GM18861 (cell line): ENCODE measurements around the gene TMEM8B.
A peak's percentile ranks its signal among the peaks of the same experiment; 100 is the strongest.

Experiments used
- ATAC-seq: cut with Tn5 transposase; IDR thresholded peaks from one replicate; pipeline ENCODE4 v1.9.1; 2021; ENCODE audit not compliant: unreplicated experiment

Gene TMEM8B

GRCh38 chr9:35836595-35836994 is 7.6 kb downstream of the TMEM8B start:
- no peak for ATAC-seq

- ATAC-seq = no peak
Observed at GRCh38 chr9:35839926-35840325, 10.9 kb downstream of the TMEM8B start.

GRCh38 chr9:35840881-35841644 is 12.0 kb downstream of the TMEM8B start:
- no peak for ATAC-seq

GRCh38 chr9:35841645-35841900 is 12.5 kb downstream of the TMEM8B start:
- no peak for ATAC-seq

- ATAC-seq = no peak
Observed at GRCh38 chr9:35842020-35842745, 13.2 kb downstream of the TMEM8B start.

GRCh38 chr9:35842795-35843194 is 13.8 kb downstream of the TMEM8B start:
- peak; percentile 65 for ATAC-seq

- ATAC-seq = no peak
Observed at GRCh38 chr9:35844628-35845270, 15.7 kb downstream of the TMEM8B start.

GRCh38 chr9:35845824-35846771 is 17.1 kb downstream of the TMEM8B start:
- no peak for ATAC-seq

GRCh38 chr9:35847792-35848572 is 19.0 kb downstream of the TMEM8B start:
- ATAC-seq = peak; percentile 89

- ATAC-seq = no peak
Observed at GRCh38 chr9:35852267-35852815, 23.3 kb downstream of the TMEM8B start.

- no peak for ATAC-seq
Observed at GRCh38 chr9:35852876-35853865, 24.1 kb downstream of the TMEM8B start.

GRCh38 chr9:35854091-35854762 is 25.2 kb downstream of the TMEM8B start:
- no peak for ATAC-seq

GRCh38 chr9:35856206-35856605 is 27.2 kb downstream of the TMEM8B start:
- ATAC-seq = no peak

GRCh38 chr9:35856882-35857281 is 27.9 kb downstream of the TMEM8B start:
- no peak for ATAC-seq

GRCh38 chr9:35858458-35858857 is 29.4 kb downstream of the TMEM8B start:
- ATAC-seq = no peak

GRCh38 chr9:35859310-35859989 is 30.4 kb downstream of the TMEM8B start:
- ATAC-seq = no peak

- ATAC-seq = no peak
Observed at GRCh38 chr9:35859990-35860339, 30.9 kb downstream of the TMEM8B start.
